Endothelial cell of umbilical vein (primary cell): Measurements from ENCODE around the gene COL4A1. TPM values are rescaled to one million over a fixed set of nuclear protein-coding genes. Genes with fewer than 3 reads are reported as not detected.

Experiments
- BruUV-seq: library from RNA; stranded (reverse); fragments of 400-500 nt; replicated peaks from 2 replicates; lab custom pipeline; 2021; lab: Mats Ljungman, UMichigan
- CTCF ChIA-PET: fragments of 300-600, 350-600 bp; sonication (Branson Sonifier 250); formaldehyde crosslinking; loops from one replicate; lab custom pipeline; 2021; ENCODE audit warnings: antibody characterized with exemption, inconsistent platforms; lab: Charles Lee
- POLR2A ChIA-PET: fragments of 300-600, 350-600 bp; sonication (Branson Sonifier 250); formaldehyde crosslinking; loops from one replicate; lab custom pipeline; 2021; ENCODE audit warnings: antibody characterized with exemption, inconsistent platforms; lab: Charles Lee
- DNase-seq: peaks from one replicate; pipeline ENCODE4 v3.0.0-alpha.2; 2011; ENCODE audit warnings: low read depth, low spot score
- FAIRE-seq: peaks from 2 replicates; lab custom pipeline; 2011; peaks lifted over from hg19 to GRCh38; lab: Jason Lieb, UNC
- H2AFZ ChIP-seq: 2 replicates; pipeline ENCODE4 v1.6.0; 2012; ENCODE audit warnings: low read depth, low read length, control low read depth, inconsistent platforms
- H3K27ac ChIP-seq: 2 replicates; pipeline ENCODE4 v1.5.1; 2011; ENCODE audit warnings: low read depth, mild to moderate bottlenecking, control low read depth, low read length, moderate library complexity; ENCODE audit not compliant: insufficient read depth
- H3K27me3 ChIP-seq, 2 experiments: 2 replicates each; pipeline versions ENCODE4 v1.6.0 to v1.6.1; 2011; ENCODE audit warnings: low read length in 2 of 2, mixed read lengths in 1 of 2; ENCODE audit not compliant: control insufficient read depth in 2 of 2, insufficient read depth in 2 of 2
- H3K36me3 ChIP-seq, 2 experiments: 2 replicates in 1 of 2; 3 replicates in 1 of 2; pipeline ENCODE4 v1.5.1; 2011; ENCODE audit warnings: low read length in 2 of 2, mild to moderate bottlenecking in 1 of 2, moderate library complexity in 1 of 2; ENCODE audit not compliant: control insufficient read depth in 2 of 2, insufficient read depth in 2 of 2; ENCODE audit errors: extremely low read depth in 1 of 2
- H3K4me1 ChIP-seq: 3 replicates; pipeline ENCODE4 v1.5.1; 2011; ENCODE audit warnings: mild to moderate bottlenecking, low read length; ENCODE audit not compliant: control insufficient read depth, insufficient read depth; ENCODE audit errors: extremely low read depth
- H3K4me2 ChIP-seq: 2 replicates; pipeline ENCODE4 v1.6.1; 2011; ENCODE audit warnings: low read length, control low read depth, mixed read lengths; ENCODE audit not compliant: insufficient read depth
- H3K4me3 ChIP-seq, 3 experiments: fragments of 200-600 bp in 1 of 3; sonication (generic), shearing (Covaris generic) in 1 of 3; replicated peaks in 1 of 3; 2 replicates each; pipeline ENCODE4 v1.5.1; 2011 to 2016; ENCODE audit warnings: control low read depth in 3 of 3, low read length in 3 of 3, mild to moderate bottlenecking in 2 of 3, inconsistent platforms in 1 of 3, low read depth in 1 of 3, moderate library complexity in 1 of 3; ENCODE audit not compliant: insufficient read depth in 1 of 3
- H3K79me2 ChIP-seq: 2 replicates; pipeline ENCODE4 v1.6.0; 2012; ENCODE audit warnings: low read length, inconsistent platforms; ENCODE audit not compliant: control insufficient read depth, insufficient read depth
- H3K9ac ChIP-seq: replicated peaks from 2 replicates; pipeline ENCODE3; 2011; ENCODE audit warnings: low read length, control low read depth; ENCODE audit not compliant: insufficient read depth; ENCODE audit errors: extremely low read depth
- H3K9me1 ChIP-seq: replicated peaks from 3 replicates; pipeline ENCODE4 v1.6.0; 2011; ENCODE audit warnings: mild to moderate bottlenecking, low read length; ENCODE audit not compliant: control insufficient read depth, insufficient read depth; ENCODE audit errors: extremely low read depth
- H3K9me3 ChIP-seq: replicated peaks from 2 replicates; pipeline ENCODE4 v1.5.1; 2012; ENCODE audit warnings: low read length, inconsistent platforms; ENCODE audit not compliant: control insufficient read depth, insufficient read depth
- H4K20me1 ChIP-seq: replicated peaks from 2 replicates; pipeline ENCODE3; 2011; ENCODE audit warnings: mild to moderate bottlenecking, low read length; ENCODE audit not compliant: control insufficient read depth, insufficient read depth; ENCODE audit errors: extremely low read depth
- EZH2 ChIP-seq: IDR thresholded peaks from 2 replicates; pipeline ENCODE4 v1.6.1; 2012; ENCODE audit warnings: borderline replicate concordance, low read depth, mild to moderate bottlenecking, moderate library complexity, low read length, inconsistent platforms; ENCODE audit not compliant: severe bottlenecking
- FOS ChIP-seq: IDR thresholded peaks from 2 replicates; pipeline ENCODE4 v1.6.1; 2011; ENCODE audit warnings: mild to moderate bottlenecking, low read length, moderate library complexity, borderline replicate concordance; ENCODE audit not compliant: insufficient read depth
- GATA2 ChIP-seq: IDR thresholded peaks from 2 replicates; pipeline ENCODE4 v1.7.0; 2011; ENCODE audit warnings: low read depth, mild to moderate bottlenecking, moderate library complexity, mixed read lengths, low read length; ENCODE audit not compliant: insufficient read length, insufficient read depth
- JUN ChIP-seq: IDR thresholded peaks from 2 replicates; pipeline ENCODE4 v1.6.1; 2011; ENCODE audit warnings: borderline replicate concordance, low read depth; ENCODE audit not compliant: insufficient read length, insufficient read depth
- MAX ChIP-seq: IDR thresholded peaks from 2 replicates; pipeline ENCODE4 v1.6.1; 2011; ENCODE audit not compliant: insufficient read depth, insufficient read length
- MYC ChIP-seq: IDR thresholded peaks from one replicate; pipeline ENCODE4 v1.6.1; 2011; ENCODE audit warnings: mild to moderate bottlenecking, low read depth, low read length
- POLR2A ChIP-seq: IDR thresholded peaks from 2 replicates; pipeline ENCODE4 v1.6.1; 2012; ENCODE audit warnings: low read depth, mild to moderate bottlenecking, control low read depth, low read length
- POLR2AphosphoS5 ChIP-seq: IDR thresholded peaks from 2 replicates; pipeline ENCODE4 v1.6.1; 2012; ENCODE audit warnings: low read depth, mild to moderate bottlenecking, control low read depth, low read length, moderate library complexity; ENCODE audit not compliant: insufficient read depth
- dilution Hi-C: fragments of 300-500 bp; cut with MboI; formaldehyde crosslinking; loops from one replicate; pipeline ENCODE4 v1.15.0; 2019; ENCODE audit warnings: low sequenced_read_pairs; ENCODE audit not compliant: extremely low pct_ligation_motif_present
- intact Hi-C: fragments of 100-400 bp; cut with micrococcal nuclease; formaldehyde crosslinking; loops from one replicate; pipeline ENCODE4 v1.10.0; 2022
- polyA plus RNA-seq, 4 experiments: library from polyadenylated mRNA; depleted of rRNA in 3 of 4; stranded (reverse) in 3 of 4; unstranded in 1 of 4; fragments of >200 nt; gene quantifications; 2 replicates each; pipeline versions ENCODE4 v1.2.1 to v1.2.3, GENCODE V29; 2011 to 2012; ENCODE audit warnings: missing spikeins in 1 of 4
- total RNA-seq: library from RNA; stranded (reverse); gene quantifications from 2 replicates; pipeline ENCODE4 v1.2.3, GENCODE V29; 2021
- TF ChIP-seq, protein P1 (sequence below), 2 donors: IDR thresholded peaks; 1 replicate in 1 of 2; 2 replicates in 1 of 2; pipeline ENCODE4 v1.5.1; 2011; ENCODE audit warnings: low read length in 2 of 2, mild to moderate bottlenecking in 2 of 2, moderate library complexity in 2 of 2, control low read depth in 1 of 2, inconsistent platforms in 1 of 2, low read depth in 1 of 2; ENCODE audit not compliant: insufficient read depth in 1 of 2; ENCODE audit errors: extremely low read depth in 1 of 2

The COL4A1 gene
- total and polyA plus RNA-seq, 2 donors (not counting 3 experiments of a cell fraction or from before 2014, with no cell fraction given), result 384 to 1,119 TPM

GRCh38 chr13:110280985-110281688 is 25.8 kb downstream of the COL4A1 start:
- no peak for FAIRE-seq

More at GRCh38 chr13:110280985-110281688, 25.8 kb downstream of the COL4A1 start:
- no peak for DNase-seq
- H3K27ac ChIP-seq, result no peak overlapping the region
- peaks cover 3% of the 10 kb centered on the region for H3K9me1 ChIP-seq
- no TSS peak for BruUV-seq
- no peak overlapping the region for H3K9ac ChIP-seq
- H3K4me3 ChIP-seq, result no peak overlapping the region
- dilution Hi-C loops (no loop called here), intact Hi-C loops (no loop called here)
- H3K4me1 ChIP-seq, result no peaks in the 10 kb centered on the region
- ChIA-PET CTCF (interaction anchor here (1.6 to 2.0 kb wide), 2 partner anchors 14 to 33 kb away, joined by 4 to 6 read pairs; no protein-coding TSS in a partner anchor), POLR2A (no interaction called here)
- H3K4me2 ChIP-seq, result no peak overlapping the region
- TF ChIP-seq, protein P1, sequence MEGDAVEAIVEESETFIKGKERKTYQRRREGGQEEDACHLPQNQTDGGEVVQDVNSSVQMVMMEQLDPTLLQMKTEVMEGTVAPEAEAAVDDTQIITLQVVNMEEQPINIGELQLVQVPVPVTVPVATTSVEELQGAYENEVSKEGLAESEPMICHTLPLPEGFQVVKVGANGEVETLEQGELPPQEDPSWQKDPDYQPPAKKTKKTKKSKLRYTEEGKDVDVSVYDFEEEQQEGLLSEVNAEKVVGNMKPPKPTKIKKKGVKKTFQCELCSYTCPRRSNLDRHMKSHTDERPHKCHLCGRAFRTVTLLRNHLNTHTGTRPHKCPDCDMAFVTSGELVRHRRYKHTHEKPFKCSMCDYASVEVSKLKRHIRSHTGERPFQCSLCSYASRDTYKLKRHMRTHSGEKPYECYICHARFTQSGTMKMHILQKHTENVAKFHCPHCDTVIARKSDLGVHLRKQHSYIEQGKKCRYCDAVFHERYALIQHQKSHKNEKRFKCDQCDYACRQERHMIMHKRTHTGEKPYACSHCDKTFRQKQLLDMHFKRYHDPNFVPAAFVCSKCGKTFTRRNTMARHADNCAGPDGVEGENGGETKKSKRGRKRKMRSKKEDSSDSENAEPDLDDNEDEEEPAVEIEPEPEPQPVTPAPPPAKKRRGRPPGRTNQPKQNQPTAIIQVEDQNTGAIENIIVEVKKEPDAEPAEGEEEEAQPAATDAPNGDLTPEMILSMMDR (IDR thresholded peaks at IDR 0.05; ENCODE audit: extremely low read depth in 1 of 2, insufficient read depth in 1 of 2, low read depth in 1 of 2, low read length in 2 of 2), result no peak
- TF ChIP-seq POLR2AphosphoS5 (no peak), MYC (no peak), JUN (no peak), GATA2 (no peak), POLR2A (no peak), EZH2 (no peak), MAX (no peak), FOS (no peak)
- H2AFZ ChIP-seq, result no peak overlapping the region
- H3K79me2 ChIP-seq, result peaks cover 38% of the 10 kb centered on the region
- H3K36me3 ChIP-seq, result peaks cover 3 to 5% of the 10 kb centered on the region in 2 experiments
- H4K20me1 ChIP-seq, result peaks cover 6% of the 10 kb centered on the region
- no peaks in the 10 kb centered on the region for H3K27me3 ChIP-seq
- no peaks in the 10 kb centered on the region for H3K9me3 ChIP-seq
